ENCODE results near the gene FMNL2. TPM values are rescaled to one million over a fixed set of nuclear protein-coding genes. Genes with fewer than 3 reads are reported as not detected.

FMNL2 gene
- total RNA-seq, 4 donors from 2014 or later = 6.7 to 17.2 (median 11.5) TPM

DNA sequence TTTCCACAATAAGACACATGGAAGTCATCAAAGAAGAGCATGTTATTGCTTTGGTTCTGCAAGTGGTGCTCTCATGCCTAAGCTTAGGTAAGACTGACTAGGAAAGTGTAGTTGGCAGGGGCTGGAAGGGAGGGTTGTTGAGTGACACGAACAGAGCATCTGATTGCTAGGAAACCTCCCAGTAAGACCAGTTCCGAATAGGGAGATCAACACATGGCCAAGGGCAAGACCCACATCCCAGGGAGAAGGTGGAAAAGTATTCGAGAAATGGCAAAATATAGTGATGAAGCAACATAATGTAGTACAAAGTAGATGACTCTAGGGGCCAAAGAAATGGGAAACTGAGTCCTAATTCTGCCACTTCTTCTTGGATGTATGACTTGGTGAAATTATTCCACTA lies 33.8 kb upstream of the FMNL2 start:
- H3K27ac ChIP-seq = no peak overlapping the region
- H3K4me1 ChIP-seq = no peaks in the 10 kb centered on the region
- DNase-seq (no peak), ATAC-seq (no peak)
- in situ Hi-C loops (cut with MboI; ENCODE audit: low sequenced_read_pairs in 4 of 4) (no loop called here), intact Hi-C loops (cut with DNase I; ENCODE audit: low total_unique reads) (no loop called here)
- no peaks in the 10 kb centered on the region for H3K36me3 ChIP-seq
- TF ChIP-seq POLR2A (IDR thresholded peaks at IDR 0.05) = no peak
- TF ChIP-seq, protein P1, sequence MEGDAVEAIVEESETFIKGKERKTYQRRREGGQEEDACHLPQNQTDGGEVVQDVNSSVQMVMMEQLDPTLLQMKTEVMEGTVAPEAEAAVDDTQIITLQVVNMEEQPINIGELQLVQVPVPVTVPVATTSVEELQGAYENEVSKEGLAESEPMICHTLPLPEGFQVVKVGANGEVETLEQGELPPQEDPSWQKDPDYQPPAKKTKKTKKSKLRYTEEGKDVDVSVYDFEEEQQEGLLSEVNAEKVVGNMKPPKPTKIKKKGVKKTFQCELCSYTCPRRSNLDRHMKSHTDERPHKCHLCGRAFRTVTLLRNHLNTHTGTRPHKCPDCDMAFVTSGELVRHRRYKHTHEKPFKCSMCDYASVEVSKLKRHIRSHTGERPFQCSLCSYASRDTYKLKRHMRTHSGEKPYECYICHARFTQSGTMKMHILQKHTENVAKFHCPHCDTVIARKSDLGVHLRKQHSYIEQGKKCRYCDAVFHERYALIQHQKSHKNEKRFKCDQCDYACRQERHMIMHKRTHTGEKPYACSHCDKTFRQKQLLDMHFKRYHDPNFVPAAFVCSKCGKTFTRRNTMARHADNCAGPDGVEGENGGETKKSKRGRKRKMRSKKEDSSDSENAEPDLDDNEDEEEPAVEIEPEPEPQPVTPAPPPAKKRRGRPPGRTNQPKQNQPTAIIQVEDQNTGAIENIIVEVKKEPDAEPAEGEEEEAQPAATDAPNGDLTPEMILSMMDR (IDR thresholded peaks at IDR 0.05 in 4 of 5, conservative IDR thresholded peaks at IDR 0.05 in 1 of 5) = no peak
- H3K27me3 ChIP-seq = no peaks in the 10 kb centered on the region
- H3K9me3 ChIP-seq = no peaks in the 10 kb centered on the region
- no peak overlapping the region for H3K4me3 ChIP-seq

DNA sequence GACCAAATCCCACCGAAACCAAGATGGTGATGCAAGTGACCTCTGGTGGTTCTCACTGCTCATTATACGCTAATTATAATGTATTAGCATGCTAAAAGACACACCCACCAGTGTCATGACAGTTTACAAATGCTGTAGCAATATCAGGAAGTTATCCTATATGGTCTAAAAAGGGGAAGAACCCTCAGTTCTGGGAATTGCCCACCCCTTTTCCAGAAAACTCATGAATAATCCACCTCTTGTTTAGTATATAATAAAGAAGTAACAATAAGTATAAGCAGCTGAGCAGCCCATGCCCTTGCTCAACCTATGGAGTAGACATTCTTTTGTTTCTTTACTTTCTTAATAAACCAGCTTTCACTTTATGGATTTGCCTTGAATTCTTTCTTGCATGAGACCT lies 31.0 kb upstream of the FMNL2 start:
- Histone ChIP-seq H3K36me3 (no peaks in the 10 kb centered on the region), H3K27ac (no peak overlapping the region), H3K4me3 (no peak overlapping the region), H3K9me3 (no peaks in the 10 kb centered on the region), H3K4me1 (no peaks in the 10 kb centered on the region), H3K27me3 (no peaks in the 10 kb centered on the region)
- in situ Hi-C loops (cut with MboI; ENCODE audit: low sequenced_read_pairs in 4 of 4) = no loop called here
- no peak for TF ChIP-seq POLR2A (IDR thresholded peaks at IDR 0.05)
- TF ChIP-seq, protein P1 (IDR thresholded peaks at IDR 0.05 in 4 of 5, conservative IDR thresholded peaks at IDR 0.05 in 1 of 5) = no peak
- intact Hi-C loops (cut with DNase I; ENCODE audit: low total_unique reads) = no loop called here
- DNase-seq (no peak), ATAC-seq (no peak)

DNA sequence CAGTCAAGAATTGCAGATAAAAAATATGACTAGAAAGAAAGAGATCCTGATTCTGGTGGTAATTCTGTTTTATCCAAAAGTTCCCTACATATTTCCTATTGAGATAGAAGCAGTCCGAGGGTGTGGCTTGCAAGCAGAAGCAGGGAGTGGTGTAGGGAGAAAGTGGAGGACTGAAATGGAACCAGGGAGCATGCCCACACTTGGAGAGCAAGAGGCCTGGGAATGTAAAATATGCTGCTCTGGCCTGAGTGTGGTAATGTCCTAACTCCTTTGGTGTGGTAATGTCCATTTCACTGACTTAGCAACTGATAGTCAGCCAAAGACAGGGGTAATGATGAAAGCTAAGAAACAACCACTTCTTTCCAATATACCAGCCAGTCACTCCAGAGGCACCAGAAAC lies 30.1 kb upstream of the FMNL2 start:
- H3K4me3 ChIP-seq = no peak overlapping the region
- H3K36me3 ChIP-seq = no peaks in the 10 kb centered on the region
- no peaks in the 10 kb centered on the region for H3K27me3 ChIP-seq
- H3K9me3 ChIP-seq = no peaks in the 10 kb centered on the region
- TF ChIP-seq POLR2A (IDR thresholded peaks at IDR 0.05) = no peak
- TF ChIP-seq, protein P1 (IDR thresholded peaks at IDR 0.05 in 4 of 5, conservative IDR thresholded peaks at IDR 0.05 in 1 of 5) = no peak
- H3K4me1 ChIP-seq = no peaks in the 10 kb centered on the region
- no peak overlapping the region for H3K27ac ChIP-seq
- in situ Hi-C loops (cut with MboI; ENCODE audit: low sequenced_read_pairs in 4 of 4) (no loop called here), intact Hi-C loops (cut with DNase I; ENCODE audit: low total_unique reads) (no loop called here)
- ATAC-seq (no peak), DNase-seq (no peak)

DNA sequence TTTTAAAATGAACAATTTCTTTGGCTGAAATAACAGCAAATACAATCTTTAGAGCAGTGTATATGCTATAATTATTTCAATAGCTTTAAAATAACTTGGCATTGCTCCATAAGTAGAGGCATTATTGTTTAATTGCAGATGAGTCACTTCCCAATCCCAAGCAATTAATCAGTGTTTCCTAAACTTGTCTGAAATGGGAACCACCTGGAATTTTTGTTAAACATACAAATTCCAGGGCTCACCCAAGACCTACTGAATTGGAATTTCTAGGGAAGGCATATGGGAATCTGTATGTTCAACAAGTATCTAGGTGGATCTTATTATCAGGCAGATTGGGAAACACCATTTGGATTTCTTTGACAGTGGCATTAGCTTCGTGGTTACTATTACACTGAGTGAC lies 27.1 kb upstream of the FMNL2 start:
- H3K27me3 ChIP-seq = no peaks in the 10 kb centered on the region
- ATAC-seq = no peak
- DNase-seq = no peak
- no peaks in the 10 kb centered on the region for H3K9me3 ChIP-seq
- no peaks in the 10 kb centered on the region for H3K36me3 ChIP-seq
- intact Hi-C loops (cut with DNase I; ENCODE audit: low total_unique reads) = no loop called here
- no peak overlapping the region for H3K4me3 ChIP-seq
- in situ Hi-C loops (cut with MboI; ENCODE audit: low sequenced_read_pairs in 4 of 4) = no loop called here
- TF ChIP-seq, protein P1 (IDR thresholded peaks at IDR 0.05 in 4 of 5, conservative IDR thresholded peaks at IDR 0.05 in 1 of 5) = no peak
- TF ChIP-seq POLR2A (IDR thresholded peaks at IDR 0.05) = no peak
- no peaks in the 10 kb centered on the region for H3K4me1 ChIP-seq
- H3K27ac ChIP-seq = no peak overlapping the region

Measured in gastrocnemius medialis (tissue), 4 donors.